Lung (tissue), 12 donors: Measurements from ENCODE around the gene TMTC2. TPM values are rescaled to one million over a fixed set of nuclear protein-coding genes. Genes with fewer than 3 reads are reported as not detected.

Source experiments
- ATAC-seq: fragments of 200-7000 bp; cut with Tn5 transposase; one replicate; pipeline ENCODE4 v1.9.1; 2020; ENCODE audit warnings: moderate number of reproducible peaks; ENCODE audit not compliant: insufficient read depth, low FRiP score
- DNase-seq, 3 donors: peaks; one replicate each; pipeline ENCODE4 v3.0.0-alpha.2; 2013 to 2017
- H3K27ac ChIP-seq, 2 donors: one replicate each; pipeline ENCODE4 v1.5.1; 2013; ENCODE audit warnings: mild to moderate bottlenecking in 2 of 2, moderate library complexity in 2 of 2, control low read depth in 1 of 2, inconsistent platforms in 1 of 2, low read depth in 1 of 2, low read length in 1 of 2
- H3K27me3 ChIP-seq, 3 donors: one replicate each; pipeline ENCODE4 v1.5.1; 2013; ENCODE audit warnings: low read length in 2 of 3; ENCODE audit not compliant: control insufficient read depth in 3 of 3, insufficient read depth in 3 of 3
- H3K36me3 ChIP-seq, 4 donors: one replicate each; pipeline ENCODE4 v1.5.1; 2013; ENCODE audit warnings: low read length in 4 of 4, mild to moderate bottlenecking in 1 of 4, moderate library complexity in 1 of 4; ENCODE audit not compliant: control insufficient read depth in 4 of 4, insufficient read depth in 4 of 4
- H3K4me1 ChIP-seq, 5 donors: one replicate each; pipeline ENCODE4 v1.5.1; 2013; ENCODE audit warnings: low read length in 5 of 5, mild to moderate bottlenecking in 2 of 5, moderate library complexity in 1 of 5; ENCODE audit not compliant: control insufficient read depth in 5 of 5, insufficient read depth in 5 of 5
- H3K4me3 ChIP-seq: one replicate; pipeline ENCODE4 v1.5.1; 2013; ENCODE audit warnings: mild to moderate bottlenecking, control low read depth, moderate library complexity
- H3K9ac ChIP-seq, 2 donors: one replicate each; pipeline ENCODE4 v1.5.1; 2013; ENCODE audit warnings: low read length in 2 of 2, control low read depth in 1 of 2; ENCODE audit not compliant: insufficient read depth in 1 of 2
- H3K9me3 ChIP-seq, 4 donors: one replicate each; pipeline ENCODE4 v1.5.1; 2013; ENCODE audit warnings: low read length in 3 of 4, mild to moderate bottlenecking in 1 of 4, moderate library complexity in 1 of 4; ENCODE audit not compliant: control insufficient read depth in 4 of 4, insufficient read depth in 3 of 4
- WGBS, 2 donors: extraction: QIAGEN DNeasy Blood & Tissue Kit; methylation state at CpG; one replicate each; pipeline ENCODE4 v1.1.7; 2013; 5-methylcytosine and 5-hydroxymethylcytosine counted together
- polyA plus RNA-seq, 2 donors: library from polyadenylated mRNA; stranded (reverse); fragments of 200-250 nt; gene quantifications; one replicate each; pipeline ENCODE4 v1.2.1, GENCODE V29; 2013
- total RNA-seq, 2 donors: library from RNA; depleted of rRNA in 1 of 2; stranded (reverse); fragments of >200 nt in 1 of 2; gene quantifications; one replicate each; pipeline ENCODE4 v1.2.1, GENCODE V29; 2014 to 2021
- TF ChIP-seq, protein P1 (sequence below): IDR thresholded peaks from 2 replicates; pipeline ENCODE4 v1.5.1; 2012; ENCODE audit warnings: mild to moderate bottlenecking; ENCODE audit errors: control extremely low read depth, extremely low read depth
- donor health status: control.
- donor health status: control.
- donor health status: Bipolar disorder and iron deficiency.
- donor health status: healthy.
- donor health status: DM: yes; HTN: yes; CAD: no.

The TMTC2 gene
- total and polyA plus RNA-seq, 4 donors, result 5.3 to 77.1 (median 14.0) TPM

DNA sequence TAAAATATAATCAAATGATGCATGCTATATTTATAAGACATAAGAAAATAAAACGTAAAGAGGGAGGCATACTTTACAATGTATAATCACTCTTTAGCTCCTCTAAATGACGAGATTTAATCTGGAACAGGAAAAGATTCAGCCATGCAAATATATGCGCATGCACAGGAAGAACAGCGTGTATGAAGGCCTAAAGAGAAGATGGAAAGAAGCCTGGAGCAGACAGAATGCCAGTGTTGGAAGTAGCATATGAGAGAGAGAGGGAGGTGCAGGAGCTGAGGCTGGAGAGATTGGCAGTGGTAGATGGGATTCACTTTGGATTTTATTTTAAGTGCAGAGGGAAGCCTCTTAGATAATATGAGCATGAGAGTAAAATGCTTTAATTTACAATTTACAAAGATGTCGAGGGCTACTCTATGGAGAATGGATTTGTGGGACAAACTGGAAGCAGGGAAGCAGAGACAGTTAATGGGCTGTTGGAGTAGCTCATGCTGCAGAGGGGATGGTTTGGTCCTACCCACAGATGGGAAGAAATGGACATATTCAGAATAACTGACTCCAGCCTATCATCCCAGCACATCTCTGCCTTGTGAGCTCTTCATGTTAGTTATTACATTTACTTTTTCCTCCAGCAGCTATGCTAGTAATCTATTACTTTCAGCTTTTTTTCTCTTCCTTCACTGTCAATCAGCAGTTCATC is 411.1 kb downstream of the TMTC2 start:
- peaks cover 0 to 22% (median 0%) of the 10 kb centered on the region in 5 donors for H3K4me1 ChIP-seq

DNA sequence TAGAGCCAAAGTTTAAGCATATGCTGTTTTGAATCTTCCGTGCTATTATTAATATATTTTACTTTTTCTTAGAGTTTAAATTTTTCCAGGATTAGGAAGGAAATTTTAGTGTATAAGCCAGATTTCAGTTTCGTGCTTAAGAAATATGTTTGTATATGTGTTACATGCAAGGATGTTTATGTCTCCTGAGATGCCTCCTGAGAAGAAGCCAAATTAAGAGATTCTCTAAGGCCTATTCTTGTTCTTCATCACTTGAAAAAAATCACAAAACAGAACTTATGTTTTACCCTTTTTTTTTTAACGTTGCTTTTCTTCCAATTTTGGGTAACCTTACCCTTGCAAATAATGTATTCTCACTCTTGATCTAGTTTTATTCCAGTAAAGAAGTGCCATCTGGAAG is 412.7 kb downstream of the TMTC2 start:
- no peak for ATAC-seq
- WGBS, 2 donors, result 83 to 84% methylated on average over 3 of the region's 3 CpGs
- TF ChIP-seq, protein P1, sequence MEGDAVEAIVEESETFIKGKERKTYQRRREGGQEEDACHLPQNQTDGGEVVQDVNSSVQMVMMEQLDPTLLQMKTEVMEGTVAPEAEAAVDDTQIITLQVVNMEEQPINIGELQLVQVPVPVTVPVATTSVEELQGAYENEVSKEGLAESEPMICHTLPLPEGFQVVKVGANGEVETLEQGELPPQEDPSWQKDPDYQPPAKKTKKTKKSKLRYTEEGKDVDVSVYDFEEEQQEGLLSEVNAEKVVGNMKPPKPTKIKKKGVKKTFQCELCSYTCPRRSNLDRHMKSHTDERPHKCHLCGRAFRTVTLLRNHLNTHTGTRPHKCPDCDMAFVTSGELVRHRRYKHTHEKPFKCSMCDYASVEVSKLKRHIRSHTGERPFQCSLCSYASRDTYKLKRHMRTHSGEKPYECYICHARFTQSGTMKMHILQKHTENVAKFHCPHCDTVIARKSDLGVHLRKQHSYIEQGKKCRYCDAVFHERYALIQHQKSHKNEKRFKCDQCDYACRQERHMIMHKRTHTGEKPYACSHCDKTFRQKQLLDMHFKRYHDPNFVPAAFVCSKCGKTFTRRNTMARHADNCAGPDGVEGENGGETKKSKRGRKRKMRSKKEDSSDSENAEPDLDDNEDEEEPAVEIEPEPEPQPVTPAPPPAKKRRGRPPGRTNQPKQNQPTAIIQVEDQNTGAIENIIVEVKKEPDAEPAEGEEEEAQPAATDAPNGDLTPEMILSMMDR, result no peak
- Histone ChIP-seq H3K4me1 (peaks cover 0 to 22% (median 0%) of the 10 kb centered on the region in 5 donors), H3K9me3 (no peaks in the 10 kb centered on the region), H3K27ac (no peak overlapping the region), H3K27me3 (no peaks in the 10 kb centered on the region), H3K4me3 (no peak overlapping the region), H3K9ac (no peak overlapping the region), H3K36me3 (no peaks in the 10 kb centered on the region)
- no peak for DNase-seq

More for the DNA sequence above, 411.1 kb downstream of the TMTC2 start:
- Histone ChIP-seq H3K27me3 (no peaks in the 10 kb centered on the region), H3K27ac (no peak overlapping the region), H3K4me3 (no peak overlapping the region), H3K36me3 (no peaks in the 10 kb centered on the region), H3K9me3 (no peaks in the 10 kb centered on the region), H3K9ac (no peak overlapping the region)
- ATAC-seq (no peak), DNase-seq (no peak)
- 88 to 91% methylated on average over 5 of the region's 5 CpGs for WGBS, 2 donors
- TF ChIP-seq, protein P1, result no peak

DNA sequence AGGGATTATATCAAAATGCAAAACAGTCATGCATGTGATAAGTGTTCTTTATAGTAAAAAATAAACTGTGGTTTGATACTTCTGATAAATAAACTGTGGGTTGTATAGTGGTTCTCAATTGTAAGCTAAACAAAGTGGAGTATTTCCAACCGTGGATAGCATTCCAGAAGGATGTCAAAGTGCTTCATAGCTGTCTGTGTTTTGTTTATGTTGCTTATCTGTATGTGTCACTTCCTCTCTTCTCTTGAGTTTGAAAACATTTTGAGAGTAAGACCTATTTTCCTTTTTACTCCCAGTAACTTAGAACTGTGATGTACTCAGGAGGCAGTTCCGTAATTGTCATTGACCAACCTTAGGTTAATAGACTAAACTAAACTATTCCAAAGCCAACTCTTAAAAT is 415.8 kb downstream of the TMTC2 start:
- no peaks in the 10 kb centered on the region for H3K9me3 ChIP-seq
- H3K27me3 ChIP-seq, result no peaks in the 10 kb centered on the region
- no peak for ATAC-seq
- peak in 2 of 3 donors; percentile 39 for DNase-seq
- 48 to 65% methylated on average over 2 of the region's 2 CpGs for WGBS, 2 donors
- no peak overlapping the region for H3K9ac ChIP-seq
- no peak overlapping the region for H3K27ac ChIP-seq
- H3K4me3 ChIP-seq, result no peak overlapping the region
- peaks cover 0 to 22% (median 0%) of the 10 kb centered on the region in 5 donors for H3K4me1 ChIP-seq
- H3K36me3 ChIP-seq, result no peaks in the 10 kb centered on the region
- TF ChIP-seq, protein P1, result no peak
